Stimulated activated CD8-positive, alpha-beta memory T cell treated with anti-CD3 and anti-CD28 coated beads, Interleukin-7, amount 100 ng/mL, for 24 hours (primary cell): Measurements from ENCODE around the gene GALR3.

Experiments used
- DNase-seq: peaks from one replicate; pipeline ENCODE4 v3.0.0-alpha.2; 2020; ENCODE audit warnings: low read depth

The GALR3 gene

DNA sequence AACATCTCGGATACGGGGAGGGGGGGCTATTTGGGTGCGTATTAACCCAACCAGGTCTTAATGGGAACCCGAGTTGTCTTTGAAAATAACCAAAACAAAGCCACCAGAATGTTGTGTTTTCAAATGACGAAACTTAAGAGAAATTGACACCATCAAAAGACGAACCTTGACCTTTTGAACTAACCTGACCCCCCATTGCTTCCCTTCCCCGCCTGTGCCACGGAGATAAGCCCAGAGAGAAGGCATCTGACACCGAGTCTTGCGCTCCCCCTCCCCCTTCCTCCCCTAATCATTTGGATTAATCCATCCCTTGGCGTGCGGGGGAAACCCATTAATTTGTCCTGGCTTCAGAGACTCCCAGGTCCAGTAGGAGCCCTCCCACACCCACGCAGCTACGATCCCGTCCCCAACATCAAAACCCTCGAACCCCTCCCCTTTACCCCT, 20.0 kb upstream of the GALR3 start:
- DNase-seq, result no peak

DNA sequence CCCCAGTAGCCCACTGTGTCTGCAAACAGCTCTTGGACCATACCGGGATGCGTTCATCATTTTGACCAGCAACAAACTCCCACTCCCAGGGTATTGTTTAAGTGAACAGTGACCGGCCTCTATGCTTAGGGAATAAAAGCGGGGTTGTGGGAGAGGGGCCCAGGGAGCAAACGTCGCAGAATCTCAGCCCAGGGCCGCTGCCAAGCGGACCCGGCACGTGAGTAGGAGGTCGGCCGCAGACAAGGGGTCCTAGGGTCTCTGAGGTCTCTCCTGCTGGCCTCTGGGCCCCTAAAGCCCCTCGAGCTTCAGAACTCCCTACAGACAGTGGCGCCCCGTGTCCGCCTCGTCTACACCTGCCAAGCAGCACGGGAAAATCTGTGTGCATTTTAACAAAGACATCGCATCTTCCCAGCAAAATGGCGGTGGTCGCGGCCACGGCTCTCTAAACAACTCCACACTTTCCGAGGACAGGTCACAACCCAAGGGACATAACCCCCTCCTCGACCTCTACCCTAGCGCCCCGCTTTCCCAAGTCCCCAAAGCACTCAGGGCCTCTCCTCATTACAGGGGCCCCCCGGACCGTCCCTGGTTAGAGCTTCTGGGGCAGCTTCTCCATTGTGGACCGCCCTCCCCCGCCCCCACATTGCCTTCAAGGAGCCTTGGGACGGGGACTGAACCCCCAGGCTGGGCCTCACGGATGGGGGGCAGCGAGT, 19.4 kb upstream of the GALR3 start:
- DNase-seq, result no peak

DNA sequence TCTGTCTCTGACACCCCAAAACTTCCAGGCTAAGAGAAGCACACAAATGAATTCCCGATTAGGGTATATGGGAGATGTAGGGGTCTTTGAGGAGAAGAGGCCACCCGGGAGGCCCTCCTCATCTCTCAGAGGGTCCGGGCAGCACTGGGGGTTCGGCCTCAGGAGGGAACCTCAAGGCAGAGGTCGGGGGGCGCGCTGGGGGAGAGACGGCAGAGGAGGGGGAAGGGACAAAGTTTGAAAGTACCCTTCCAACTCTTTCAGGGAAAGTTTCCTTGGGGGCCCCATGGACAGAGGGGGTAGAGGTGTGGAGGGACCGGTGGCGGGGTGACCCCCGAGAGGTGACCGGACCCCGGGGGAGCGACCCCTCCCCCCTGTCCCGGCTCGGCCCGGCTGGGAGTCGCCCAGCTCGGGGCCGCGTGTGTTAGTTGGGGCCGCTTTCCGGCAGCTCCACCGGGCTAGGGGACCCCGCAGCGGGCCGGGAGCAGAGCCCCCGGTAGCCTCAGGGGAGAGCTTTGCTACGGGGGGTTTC, 18.8 kb upstream of the GALR3 start:
- no peak for DNase-seq

GRCh38 chr22:37804881-37805809, 18.0 kb upstream of the GALR3 start:
- peak; percentile 38 for DNase-seq

GRCh38 chr22:37805810-37806277, 17.3 kb upstream of the GALR3 start:
- no peak for DNase-seq

- DNase-seq, result no peak
Observed at GRCh38 chr22:37806409-37807333, 16.5 kb upstream of the GALR3 start.

DNA sequence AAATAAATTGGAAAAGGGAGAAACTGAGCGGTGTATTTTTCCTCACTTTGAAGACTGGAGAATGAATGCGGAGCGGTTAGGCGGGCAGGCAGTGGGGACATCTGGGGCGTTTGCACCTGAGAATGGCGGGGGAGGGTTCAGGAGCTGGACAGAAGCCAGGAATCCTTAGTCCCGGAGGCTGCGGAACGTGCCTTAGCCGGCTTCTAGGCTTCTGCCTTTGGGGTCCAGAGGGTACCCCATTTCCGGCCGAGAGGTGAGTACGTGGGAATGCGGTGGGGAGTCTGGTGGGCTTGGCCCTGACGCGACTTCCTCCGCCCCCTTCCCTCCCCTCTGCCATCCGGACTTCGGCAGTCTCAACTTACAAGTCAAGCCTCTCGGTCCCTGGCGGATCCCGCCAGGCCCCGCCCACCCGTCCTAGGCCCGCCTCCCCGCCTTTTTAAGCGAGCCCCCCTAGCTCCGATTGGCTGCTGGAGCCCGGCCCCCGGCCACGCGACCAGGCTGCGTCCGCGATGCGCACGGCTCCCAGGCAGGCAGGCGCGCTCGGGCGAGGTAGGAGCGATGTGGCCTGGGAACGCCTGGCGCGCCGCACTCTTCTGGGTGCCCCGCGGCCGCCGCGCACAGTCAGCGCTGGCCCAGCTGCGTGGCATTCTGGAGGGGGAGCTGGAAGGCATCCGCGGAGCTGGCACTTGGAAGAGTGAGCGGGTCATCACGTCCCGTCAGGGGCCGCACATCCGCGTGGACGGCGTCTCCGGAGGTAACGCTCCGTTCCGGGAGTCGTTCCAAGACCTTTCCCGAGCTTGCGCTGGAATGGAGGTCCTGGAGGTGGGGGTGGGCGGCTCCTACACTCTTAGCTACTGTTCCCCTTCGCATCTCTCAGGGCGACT, 15.5 kb upstream of the GALR3 start, which contains the start of gene GCAT:
TSS of gene GCAT (plus strand) at position 525 of the 884 bp plus-strand sequence. CDS start at position 559, 34 bp downstream.
- peak; percentile 83 for DNase-seq

GRCh38 chr22:37808294-37808657, 14.9 kb upstream of the GALR3 start:
- DNase-seq, result no peak

GRCh38 chr22:37809672-37810333, 13.4 kb upstream of the GALR3 start:
- DNase-seq, result no peak

- DNase-seq, result no peak
Observed at GRCh38 chr22:37811867-37812266, 11.3 kb upstream of the GALR3 start.

DNA sequence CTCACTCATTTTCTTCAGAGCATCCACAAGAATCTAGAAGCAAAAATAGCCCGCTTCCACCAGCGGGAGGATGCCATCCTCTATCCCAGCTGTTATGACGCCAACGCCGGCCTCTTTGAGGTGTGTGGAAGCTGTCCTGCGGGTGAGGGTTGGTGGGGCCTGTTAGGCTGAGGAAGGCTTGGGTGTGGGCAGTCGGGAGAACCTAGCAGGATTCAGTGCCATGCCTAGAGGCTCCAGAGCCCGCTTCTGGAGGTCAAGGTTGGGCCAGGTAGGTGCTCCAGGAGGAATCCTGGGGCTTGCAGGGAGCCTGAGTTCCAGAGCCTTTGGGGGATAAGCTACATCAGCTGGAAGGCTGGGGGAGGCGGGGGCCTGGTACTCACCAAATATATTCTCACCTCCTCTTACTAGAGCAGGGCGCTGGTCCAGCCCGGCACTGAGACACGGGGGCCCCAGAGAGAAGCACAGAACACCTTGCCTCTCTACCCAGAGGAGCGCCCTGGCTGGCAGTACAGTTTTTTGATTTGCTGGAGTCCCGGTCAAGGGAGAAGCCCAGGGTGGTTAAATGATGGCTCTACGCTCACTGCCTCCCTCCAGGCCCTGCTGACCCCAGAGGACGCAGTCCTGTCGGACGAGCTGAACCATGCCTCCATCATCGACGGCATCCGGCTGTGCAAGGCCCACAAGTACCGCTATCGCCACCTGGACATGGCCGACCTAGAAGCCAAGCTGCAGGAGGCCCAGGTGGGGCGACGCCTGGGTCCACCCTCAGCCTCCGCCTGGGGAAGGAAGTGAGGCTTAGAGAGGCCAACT, 10.1 kb upstream of the GALR3 start:
- no peak for DNase-seq

GRCh38 chr22:37815593-37815992, 7.6 kb upstream of the GALR3 start:
- no peak for DNase-seq

- DNase-seq, result no peak
Observed at GRCh38 chr22:37816543-37817180, 6.5 kb upstream of the GALR3 start.

GRCh38 chr22:37817705-37818408, 5.3 kb upstream of the GALR3 start:
- DNase-seq, result peak; percentile 70

- DNase-seq, result no peak
Observed at GRCh38 chr22:37818409-37819104, 4.6 kb upstream of the GALR3 start.

DNA sequence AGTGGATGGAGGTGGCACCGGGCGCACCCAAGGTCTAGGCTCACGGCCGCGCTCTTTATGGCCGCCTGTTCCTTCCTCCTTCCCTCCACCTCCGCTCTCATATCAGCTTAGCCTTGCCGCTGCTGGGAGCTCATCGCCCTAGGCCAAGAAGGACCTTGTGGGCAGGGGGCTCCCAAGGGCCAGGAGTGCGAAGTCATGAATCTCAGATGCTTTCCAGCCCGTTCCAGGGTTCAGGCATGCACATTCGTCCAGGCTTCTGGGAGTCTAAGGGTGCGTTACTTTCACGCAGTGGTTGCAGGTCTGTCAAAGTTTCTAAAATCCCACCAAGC, 4.1 kb upstream of the GALR3 start:
- DNase-seq, result no peak

GRCh38 chr22:37820350-37820749, 2.8 kb upstream of the GALR3 start:
- no peak for DNase-seq
